CD4-positive, alpha-beta T cell treated with Interleukin-1 beta for 1 hour (primary cell): Measurements from ENCODE around the gene KAT14.
A peak's percentile ranks its signal among the peaks of the same experiment; 100 is the strongest.
"Not testable (repeated sequence)": the region's sequence is repeated elsewhere in the genome, so short reads cannot be mapped to it uniquely, and the experiment has no call there.

Experiments
- DNase-seq, 2 donors: peaks; one replicate each; pipeline ENCODE4 v3.0.0-alpha.2; 2020 to 2022

Gene KAT14

GRCh38 chr20:18137412-18138265 lies at the start of gene KAT14, which contains the start of gene PET117:
Gene KAT14 (plus strand): TSS chr20:18137863. CDS start chr20:18142661, 4,798 bp downstream.
Gene PET117 (plus strand): TSS chr20:18137863. CDS start chr20:18137956, 93 bp downstream.
- DNase-seq = peak; percentile 88 to 93

GRCh38 chr20:18088298-18088697 lies 49.4 kb upstream of the KAT14 start:
- DNase-seq = not testable (repeated sequence)

- DNase-seq = not testable (repeated sequence)
Observed at GRCh38 chr20:18088841-18089240, 48.8 kb upstream of the KAT14 start.

GRCh38 chr20:18090044-18090443 lies 47.6 kb upstream of the KAT14 start:
- no peak for DNase-seq

- no peak for DNase-seq
Observed at GRCh38 chr20:18090477-18090876, 47.2 kb upstream of the KAT14 start.

- no peak for DNase-seq
Observed at GRCh38 chr20:18091623-18092022, 46.0 kb upstream of the KAT14 start.

- no peak for DNase-seq
Observed at GRCh38 chr20:18092890-18093289, 44.8 kb upstream of the KAT14 start.

GRCh38 chr20:18093388-18093787 lies 44.3 kb upstream of the KAT14 start:
- DNase-seq = no peak

- no peak for DNase-seq
Observed at GRCh38 chr20:18094191-18094590, 43.5 kb upstream of the KAT14 start.

- not testable (repeated sequence) for DNase-seq
Observed at GRCh38 chr20:18100569-18100968, 37.1 kb upstream of the KAT14 start.

GRCh38 chr20:18101125-18101810 lies 36.4 kb upstream of the KAT14 start:
- DNase-seq = no peak

- DNase-seq = no peak
Observed at GRCh38 chr20:18103497-18103896, 34.2 kb upstream of the KAT14 start.

- no peak for DNase-seq
Observed at GRCh38 chr20:18108326-18108725, 29.3 kb upstream of the KAT14 start.

GRCh38 chr20:18128574-18128973 lies 9.1 kb upstream of the KAT14 start:
- not testable (repeated sequence) for DNase-seq

- DNase-seq = no peak
Observed at GRCh38 chr20:18132663-18133062, 5.0 kb upstream of the KAT14 start.

- DNase-seq = no peak
Observed at GRCh38 chr20:18133962-18134361, 3.7 kb upstream of the KAT14 start.

- no peak for DNase-seq
Observed at GRCh38 chr20:18138266-18138582, 561 bp downstream of the KAT14 start.

GRCh38 chr20:18138639-18139583 lies 1.2 kb downstream of the KAT14 start:
- DNase-seq = no peak

GRCh38 chr20:18139832-18140231 lies 2.2 kb downstream of the KAT14 start:
- no peak for DNase-seq

- DNase-seq = no peak
Observed at GRCh38 chr20:18144541-18145099, 7.0 kb downstream of the KAT14 start.

- DNase-seq = no peak
Observed at GRCh38 chr20:18154342-18154741, 16.7 kb downstream of the KAT14 start.

GRCh38 chr20:18156045-18156444 lies 18.4 kb downstream of the KAT14 start:
- DNase-seq = no peak

- DNase-seq = no peak
Observed at GRCh38 chr20:18164356-18164755, 26.7 kb downstream of the KAT14 start.
